ENCODE data around the gene KDM4D. TPM values are rescaled to one million over a fixed set of nuclear protein-coding genes. Genes with fewer than 3 reads are reported as not detected.

The KDM4D gene
- polyA plus RNA-seq, 4 donors: 0.27 to 0.54 (median 0.49) TPM; not detected in 1

DNA sequence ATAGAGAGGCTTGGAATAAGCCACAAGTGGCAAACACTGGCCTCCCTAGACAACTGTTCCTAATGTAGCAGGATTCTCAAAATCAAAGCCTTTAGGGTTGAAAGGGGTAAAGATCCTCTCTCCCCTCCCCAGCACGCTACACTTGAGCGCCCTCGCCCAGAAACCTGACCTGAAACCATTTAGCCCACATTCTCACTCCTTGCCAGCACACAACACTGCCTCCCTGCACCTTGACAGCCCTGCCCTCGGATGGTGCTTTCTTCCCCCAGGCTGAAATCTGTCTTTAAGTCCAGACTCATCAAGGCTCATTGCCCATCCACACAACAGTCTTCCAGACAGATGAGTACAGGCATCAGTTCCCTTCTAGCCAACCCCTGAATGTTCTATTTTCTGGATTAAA lies 26.7 kb upstream of the KDM4D start:
- Histone ChIP-seq H3K27ac (ENCODE audit: low read depth in 1 of 3, low read length in 2 of 3) (no peak overlapping the region), H3K27me3 (ENCODE audit: control insufficient read depth in 3 of 3, insufficient read depth in 3 of 3, low read length in 3 of 3) (peaks cover 0 to 5% (median 0%) of the 10 kb centered on the region in 3 donors), H3K4me1 (ENCODE audit: control insufficient read depth in 3 of 3, insufficient read depth in 2 of 3, low read depth in 1 of 3, low read length in 2 of 3) (no peaks in the 10 kb centered on the region), H3K36me3 (ENCODE audit: control insufficient read depth in 3 of 3, insufficient read depth in 2 of 3, low read depth in 1 of 3, low read length in 3 of 3) (no peaks in the 10 kb centered on the region), H3K9me3 (ENCODE audit: control insufficient read depth in 2 of 2, insufficient read depth in 1 of 2, low read depth in 1 of 2, low read length in 1 of 2) (peaks cover 0 to 3% of the 10 kb centered on the region in 2 donors), H3K4me3 (ENCODE audit: low read depth in 1 of 3, low read length in 3 of 3) (no peak overlapping the region)
- no peak for DNase-seq
- FAIRE-seq: no peak
- 77 to 84% (median 80%) methylated on average over 4 of the region's 4 CpGs for WGBS, 3 donors

DNA sequence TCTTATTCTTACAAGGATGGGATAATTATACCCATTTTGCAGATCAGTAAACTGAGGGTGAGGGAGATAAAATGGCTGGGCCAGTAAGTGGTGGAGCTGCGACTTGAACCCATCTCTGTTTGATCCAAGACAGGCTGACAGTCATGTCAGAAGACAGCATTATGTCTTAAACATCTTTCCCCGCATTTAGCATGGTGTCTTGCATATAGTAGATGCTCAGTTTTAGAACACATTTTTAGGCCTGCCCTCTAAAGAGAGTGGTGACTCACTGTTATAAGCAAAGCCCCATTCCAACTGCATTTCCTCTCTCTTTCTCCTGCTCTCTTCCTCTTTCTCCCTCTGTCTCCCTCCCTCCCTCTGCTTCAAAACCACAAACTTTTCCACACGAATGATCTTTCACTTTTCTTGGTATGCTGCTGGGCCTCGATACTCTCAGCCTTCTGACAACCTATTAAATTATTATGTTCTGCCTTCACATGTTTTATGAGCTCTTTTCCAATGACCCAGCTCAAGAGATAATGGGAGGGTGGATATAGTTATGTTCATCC lies 25.4 kb upstream of the KDM4D start:
- FAIRE-seq (no peak), DNase-seq (no peak)
- Histone ChIP-seq H3K36me3 (ENCODE audit: control insufficient read depth in 3 of 3, insufficient read depth in 2 of 3, low read depth in 1 of 3, low read length in 3 of 3) (no peaks in the 10 kb centered on the region), H3K27ac (ENCODE audit: low read depth in 1 of 3, low read length in 2 of 3) (no peak overlapping the region), H3K4me1 (ENCODE audit: control insufficient read depth in 3 of 3, insufficient read depth in 2 of 3, low read depth in 1 of 3, low read length in 2 of 3) (no peaks in the 10 kb centered on the region), H3K4me3 (ENCODE audit: low read depth in 1 of 3, low read length in 3 of 3) (no peak overlapping the region), H3K27me3 (ENCODE audit: control insufficient read depth in 3 of 3, insufficient read depth in 3 of 3, low read length in 3 of 3) (peaks cover 0 to 5% (median 0%) of the 10 kb centered on the region in 3 donors), H3K9me3 (ENCODE audit: control insufficient read depth in 2 of 2, insufficient read depth in 1 of 2, low read depth in 1 of 2, low read length in 1 of 2) (peaks cover 0 to 3% of the 10 kb centered on the region in 2 donors)
- 61 to 76% (median 63%) methylated on average over 4 of the region's 4 CpGs for WGBS, 3 donors

- H3K9me3 ChIP-seq (ENCODE audit: control insufficient read depth in 2 of 2, insufficient read depth in 1 of 2, low read depth in 1 of 2, low read length in 1 of 2): no peaks in the 10 kb centered on the region
- DNase-seq (no peak), FAIRE-seq (no peak)
- no peaks in the 10 kb centered on the region for H3K27me3 ChIP-seq (ENCODE audit: control insufficient read depth in 3 of 3, insufficient read depth in 3 of 3, low read length in 3 of 3)
- WGBS, 3 donors: 62 to 71% (median 71%) methylated on average over 1 of the region's 1 CpG
- H3K36me3 ChIP-seq (ENCODE audit: control insufficient read depth in 3 of 3, insufficient read depth in 2 of 3, low read depth in 1 of 3, low read length in 3 of 3): peaks cover 0 to 9% (median 2%) of the 10 kb centered on the region in 3 donors
- no peak overlapping the region for H3K4me3 ChIP-seq (ENCODE audit: low read depth in 1 of 3, low read length in 3 of 3)
- no peak overlapping the region for H3K27ac ChIP-seq (ENCODE audit: low read depth in 1 of 3, low read length in 2 of 3)
- H3K4me1 ChIP-seq (ENCODE audit: control insufficient read depth in 3 of 3, insufficient read depth in 2 of 3, low read depth in 1 of 3, low read length in 2 of 3): no peaks in the 10 kb centered on the region
These were observed 18.8 kb upstream of the KDM4D start for GRCh38 chr11:94954753-94955152.

GRCh38 chr11:94956963-94957362 lies 16.5 kb upstream of the KDM4D start:
- no peak overlapping the region for H3K27ac ChIP-seq (ENCODE audit: low read depth in 1 of 3, low read length in 2 of 3)
- no peaks in the 10 kb centered on the region for H3K27me3 ChIP-seq (ENCODE audit: control insufficient read depth in 3 of 3, insufficient read depth in 3 of 3, low read length in 3 of 3)
- no peak for DNase-seq
- H3K36me3 ChIP-seq (ENCODE audit: control insufficient read depth in 3 of 3, insufficient read depth in 2 of 3, low read depth in 1 of 3, low read length in 3 of 3): peaks cover 0 to 15% (median 2%) of the 10 kb centered on the region in 3 donors
- 52 to 63% (median 60%) methylated on average over 4 of the region's 4 CpGs for WGBS, 3 donors
- H3K4me3 ChIP-seq (ENCODE audit: low read depth in 1 of 3, low read length in 3 of 3): no peak overlapping the region
- no peak for FAIRE-seq
- peaks cover 0 to 2% (median 0%) of the 10 kb centered on the region in 3 donors for H3K4me1 ChIP-seq (ENCODE audit: control insufficient read depth in 3 of 3, insufficient read depth in 2 of 3, low read depth in 1 of 3, low read length in 2 of 3)
- no peaks in the 10 kb centered on the region for H3K9me3 ChIP-seq (ENCODE audit: control insufficient read depth in 2 of 2, insufficient read depth in 1 of 2, low read depth in 1 of 2, low read length in 1 of 2)

GRCh38 chr11:94958121-94958696 lies 15.3 kb upstream of the KDM4D start:
- 63 to 70% (median 63%) methylated on average over 2 of the region's 2 CpGs for WGBS, 3 donors
- peaks cover 0 to 2% (median 0%) of the 10 kb centered on the region in 3 donors for H3K4me1 ChIP-seq (ENCODE audit: control insufficient read depth in 3 of 3, insufficient read depth in 2 of 3, low read depth in 1 of 3, low read length in 2 of 3)
- DNase-seq: no peak
- FAIRE-seq: no peak
- peaks cover 0 to 15% (median 2%) of the 10 kb centered on the region in 3 donors for H3K36me3 ChIP-seq (ENCODE audit: control insufficient read depth in 3 of 3, insufficient read depth in 2 of 3, low read depth in 1 of 3, low read length in 3 of 3)
- H3K27ac ChIP-seq (ENCODE audit: low read depth in 1 of 3, low read length in 2 of 3): no peak overlapping the region
- no peaks in the 10 kb centered on the region for H3K9me3 ChIP-seq (ENCODE audit: control insufficient read depth in 2 of 2, insufficient read depth in 1 of 2, low read depth in 1 of 2, low read length in 1 of 2)
- H3K27me3 ChIP-seq (ENCODE audit: control insufficient read depth in 3 of 3, insufficient read depth in 3 of 3, low read length in 3 of 3): no peaks in the 10 kb centered on the region
- H3K4me3 ChIP-seq (ENCODE audit: low read depth in 1 of 3, low read length in 3 of 3): no peak overlapping the region

DNA sequence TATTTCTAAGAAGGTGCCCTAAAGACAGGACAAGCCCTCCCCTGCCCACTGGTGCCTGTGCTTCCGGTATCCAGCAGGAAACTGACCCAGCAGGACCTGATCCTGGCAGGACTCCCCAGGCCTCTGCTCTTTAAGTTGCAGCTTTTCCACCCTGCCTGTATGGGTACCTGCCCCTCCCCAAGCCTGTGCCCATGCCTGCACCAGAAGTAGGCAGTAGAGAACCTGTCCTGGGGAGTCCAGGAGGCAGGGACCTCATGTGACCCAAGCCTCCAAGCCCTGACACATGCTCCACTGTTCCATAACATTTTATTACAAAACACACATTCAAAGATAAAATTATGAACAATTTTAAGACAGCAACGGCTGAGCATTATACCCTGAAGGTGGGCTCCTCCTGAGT lies 14.3 kb upstream of the KDM4D start:
- Histone ChIP-seq H3K4me1 (ENCODE audit: control insufficient read depth in 3 of 3, insufficient read depth in 2 of 3, low read depth in 1 of 3, low read length in 2 of 3) (peaks cover 0 to 2% (median 0%) of the 10 kb centered on the region in 3 donors), H3K27ac (ENCODE audit: low read depth in 1 of 3, low read length in 2 of 3) (no peak overlapping the region), H3K27me3 (ENCODE audit: control insufficient read depth in 3 of 3, insufficient read depth in 3 of 3, low read length in 3 of 3) (no peaks in the 10 kb centered on the region), H3K36me3 (ENCODE audit: control insufficient read depth in 3 of 3, insufficient read depth in 2 of 3, low read depth in 1 of 3, low read length in 3 of 3) (peaks cover 2 to 15% (median 3%) of the 10 kb centered on the region in 3 donors), H3K9me3 (ENCODE audit: control insufficient read depth in 2 of 2, insufficient read depth in 1 of 2, low read depth in 1 of 2, low read length in 1 of 2) (no peaks in the 10 kb centered on the region), H3K4me3 (ENCODE audit: low read depth in 1 of 3, low read length in 3 of 3) (no peak overlapping the region)
- FAIRE-seq: no peak
- no peak for DNase-seq
- WGBS, 3 donors: 83 to 90% (median 84%) methylated on average over 2 of the region's 2 CpGs

DNA sequence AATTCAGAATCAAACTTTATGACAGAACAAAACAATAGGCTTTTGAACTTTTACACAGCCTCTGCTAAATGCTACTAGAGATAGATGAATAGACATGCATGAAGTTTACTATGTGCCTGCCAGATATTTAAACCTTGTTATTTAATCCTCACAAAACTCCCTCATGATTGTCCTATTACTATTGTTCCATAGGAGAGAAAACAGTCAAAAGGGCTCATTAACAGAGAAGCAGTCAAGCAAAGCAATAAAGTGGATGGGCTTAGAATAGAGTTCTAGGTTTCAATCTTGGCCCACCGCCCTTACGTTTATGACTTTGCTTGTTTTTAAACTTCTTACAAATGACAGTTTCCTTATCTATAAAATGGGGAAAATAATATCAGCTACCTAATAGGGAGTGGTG lies 13.0 kb upstream of the KDM4D start:
- no peaks in the 10 kb centered on the region for H3K9me3 ChIP-seq (ENCODE audit: control insufficient read depth in 2 of 2, insufficient read depth in 1 of 2, low read depth in 1 of 2, low read length in 1 of 2)
- no peak overlapping the region for H3K27ac ChIP-seq (ENCODE audit: low read depth in 1 of 3, low read length in 2 of 3)
- no peaks in the 10 kb centered on the region for H3K27me3 ChIP-seq (ENCODE audit: control insufficient read depth in 3 of 3, insufficient read depth in 3 of 3, low read length in 3 of 3)
- H3K4me3 ChIP-seq (ENCODE audit: low read depth in 1 of 3, low read length in 3 of 3): no peak overlapping the region
- peaks cover 0 to 2% (median 0%) of the 10 kb centered on the region in 3 donors for H3K4me1 ChIP-seq (ENCODE audit: control insufficient read depth in 3 of 3, insufficient read depth in 2 of 3, low read depth in 1 of 3, low read length in 2 of 3)
- 28 to 66% (median 51%) methylated on average over 2 of the region's 2 CpGs for WGBS, 3 donors
- no peak for FAIRE-seq
- H3K36me3 ChIP-seq (ENCODE audit: control insufficient read depth in 3 of 3, insufficient read depth in 2 of 3, low read depth in 1 of 3, low read length in 3 of 3): peaks cover 8 to 21% (median 10%) of the 10 kb centered on the region in 3 donors
- no peak for DNase-seq

DNA sequence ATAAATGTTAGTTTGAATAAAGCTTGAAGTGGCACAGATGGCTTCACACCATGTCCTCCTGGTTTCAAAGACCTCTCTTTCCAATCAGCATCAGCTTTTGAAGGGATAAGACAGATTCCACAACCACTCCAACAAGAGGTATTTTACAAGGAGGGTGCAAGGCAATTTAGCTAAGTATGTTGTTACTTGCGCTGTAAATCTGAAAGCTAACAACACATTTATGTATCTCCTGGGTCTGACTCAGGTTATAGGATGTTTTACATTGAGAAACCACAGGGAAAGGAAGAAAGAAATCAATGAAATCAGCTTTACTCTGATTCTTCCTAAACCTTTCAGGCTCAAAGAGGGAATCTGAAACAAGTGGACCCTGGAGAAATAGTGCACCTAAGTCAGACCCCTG lies 12.3 kb upstream of the KDM4D start:
- Histone ChIP-seq H3K36me3 (ENCODE audit: control insufficient read depth in 3 of 3, insufficient read depth in 2 of 3, low read depth in 1 of 3, low read length in 3 of 3) (peaks cover 12 to 23% (median 16%) of the 10 kb centered on the region in 3 donors), H3K9me3 (ENCODE audit: control insufficient read depth in 2 of 2, insufficient read depth in 1 of 2, low read depth in 1 of 2, low read length in 1 of 2) (no peaks in the 10 kb centered on the region), H3K4me1 (ENCODE audit: control insufficient read depth in 3 of 3, insufficient read depth in 2 of 3, low read depth in 1 of 3, low read length in 2 of 3) (peaks cover 0 to 2% (median 0%) of the 10 kb centered on the region in 3 donors), H3K4me3 (ENCODE audit: low read depth in 1 of 3, low read length in 3 of 3) (no peak overlapping the region), H3K27ac (ENCODE audit: low read depth in 1 of 3, low read length in 2 of 3) (no peak overlapping the region), H3K27me3 (ENCODE audit: control insufficient read depth in 3 of 3, insufficient read depth in 3 of 3, low read length in 3 of 3) (no peaks in the 10 kb centered on the region)
- no peak for FAIRE-seq
- DNase-seq: no peak
- WGBS, 3 donors: 88 to 97% (median 96%) methylated on average over 1 of the region's 1 CpG

All from small intestine (tissue), 7 donors.